Cardiac fibroblast (primary cell): ENCODE data around the gene SLC1A5.
A peak's percentile ranks its signal among the peaks of the same experiment; 100 is the strongest.

Experiments used
- DNase-seq, 2 donors: peaks; one replicate each; pipeline versions ENCODE4 v3.0.0 to v3.0.0-alpha.2; 2010; ENCODE audit warnings: low read depth in 2 of 2
- H3K4me3 ChIP-seq, 2 donors: replicated peaks in 1 of 2; 1 replicate in 1 of 2; 2 replicates in 1 of 2; pipeline ENCODE4 v1.5.1; 2011; ENCODE audit warnings: low read depth in 2 of 2, low read length in 2 of 2, mild to moderate bottlenecking in 2 of 2, moderate library complexity in 1 of 2
- TF ChIP-seq, protein P1 (sequence below): IDR thresholded peaks from one replicate; pipeline ENCODE4 v1.5.1; 2011; ENCODE audit warnings: low read depth, mild to moderate bottlenecking, low read length, inconsistent platforms

SLC1A5 gene

DNA sequence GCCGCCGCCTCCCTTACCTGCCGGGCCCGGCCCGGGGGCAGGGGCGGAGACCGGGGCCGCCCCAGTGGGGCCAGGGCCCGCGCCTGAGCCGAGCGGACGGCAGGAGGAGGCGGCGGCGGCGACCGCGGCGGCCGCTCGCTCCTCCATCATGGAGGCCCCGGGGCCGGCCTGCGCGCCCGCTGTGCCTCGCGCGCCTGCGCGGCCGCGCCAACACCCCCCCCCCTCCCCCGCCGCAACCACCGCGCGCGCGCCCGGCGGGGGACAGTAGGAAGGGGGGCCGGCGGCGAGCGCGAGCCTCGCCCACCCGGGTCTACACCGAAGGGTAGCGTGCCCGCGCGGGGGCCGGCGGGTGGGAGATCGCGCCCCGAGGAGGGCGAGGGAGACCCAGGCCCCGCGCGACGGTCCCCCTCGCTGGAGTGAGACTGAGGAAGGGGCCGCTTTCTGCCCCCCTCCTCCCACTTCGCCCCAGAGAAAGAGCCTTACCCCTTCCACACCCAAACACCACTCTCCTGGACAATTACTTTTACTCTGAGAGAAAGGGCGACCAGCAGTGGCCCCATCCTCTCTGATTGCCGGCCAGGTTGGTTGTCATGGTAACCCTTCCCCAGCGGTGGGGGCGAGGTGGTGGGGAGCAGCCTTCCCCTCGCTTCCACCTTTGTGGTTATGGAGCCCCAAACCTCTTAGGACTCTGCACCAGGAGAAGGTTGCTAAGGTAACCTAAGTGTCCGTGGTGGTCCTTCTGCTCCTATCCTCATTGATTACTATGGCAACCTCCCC is 41.9 kb downstream of the SLC1A5 start, which contains the start of gene STRN4:
TSS of gene STRN4 (minus strand) at position 170 of the 777 bp plus-strand sequence. CDS start at position 150, 20 bp downstream.
- DNase-seq, result peak; percentile 32 to 59
- peak within 1 kb of the TSS; percentile 95 to 96 for H3K4me3 ChIP-seq
- TF ChIP-seq, protein P1, sequence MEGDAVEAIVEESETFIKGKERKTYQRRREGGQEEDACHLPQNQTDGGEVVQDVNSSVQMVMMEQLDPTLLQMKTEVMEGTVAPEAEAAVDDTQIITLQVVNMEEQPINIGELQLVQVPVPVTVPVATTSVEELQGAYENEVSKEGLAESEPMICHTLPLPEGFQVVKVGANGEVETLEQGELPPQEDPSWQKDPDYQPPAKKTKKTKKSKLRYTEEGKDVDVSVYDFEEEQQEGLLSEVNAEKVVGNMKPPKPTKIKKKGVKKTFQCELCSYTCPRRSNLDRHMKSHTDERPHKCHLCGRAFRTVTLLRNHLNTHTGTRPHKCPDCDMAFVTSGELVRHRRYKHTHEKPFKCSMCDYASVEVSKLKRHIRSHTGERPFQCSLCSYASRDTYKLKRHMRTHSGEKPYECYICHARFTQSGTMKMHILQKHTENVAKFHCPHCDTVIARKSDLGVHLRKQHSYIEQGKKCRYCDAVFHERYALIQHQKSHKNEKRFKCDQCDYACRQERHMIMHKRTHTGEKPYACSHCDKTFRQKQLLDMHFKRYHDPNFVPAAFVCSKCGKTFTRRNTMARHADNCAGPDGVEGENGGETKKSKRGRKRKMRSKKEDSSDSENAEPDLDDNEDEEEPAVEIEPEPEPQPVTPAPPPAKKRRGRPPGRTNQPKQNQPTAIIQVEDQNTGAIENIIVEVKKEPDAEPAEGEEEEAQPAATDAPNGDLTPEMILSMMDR, result no peak

DNA sequence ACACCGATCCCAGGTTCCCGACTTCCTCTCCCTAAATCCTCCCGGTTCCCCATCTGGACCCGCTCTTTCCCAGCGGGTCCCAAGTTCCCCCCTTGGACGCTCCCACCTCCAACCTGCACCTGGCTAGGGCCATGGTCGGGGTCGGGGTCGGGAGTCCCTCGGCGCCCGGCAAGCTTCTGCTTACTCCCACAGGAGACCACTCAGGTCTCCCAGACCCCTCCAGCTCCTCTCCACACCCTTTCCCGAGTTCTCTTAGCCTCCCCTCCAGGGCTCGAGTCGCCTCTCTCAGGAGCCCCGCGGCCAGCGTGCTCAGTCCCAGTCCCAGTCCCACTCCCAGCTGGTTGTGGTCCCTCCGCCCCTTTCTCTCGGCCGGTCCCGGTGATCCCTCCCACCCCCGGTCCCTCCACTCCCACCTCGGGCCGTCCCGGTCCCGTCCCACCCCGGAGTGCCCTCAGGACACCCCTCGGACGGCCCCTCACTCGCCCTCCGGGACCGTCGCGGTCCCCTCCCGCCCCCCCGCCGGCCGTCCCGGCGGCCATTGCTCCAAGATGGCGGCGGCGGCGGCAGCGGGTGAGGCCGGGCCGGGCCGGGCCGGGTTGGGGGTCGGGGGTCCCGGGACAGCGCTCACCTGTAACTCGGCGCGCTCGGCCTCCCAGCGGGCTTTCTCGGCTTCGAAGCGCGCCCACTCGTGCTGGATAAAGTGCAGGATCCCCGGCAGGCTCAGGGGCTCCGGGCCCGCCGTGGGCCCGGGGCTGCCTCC is 42.7 kb downstream of the SLC1A5 start, which contains the start of gene FKRP:
TSS of gene FKRP (plus strand) at position 537 of the 760 bp plus-strand sequence. CDS start 9,394 bp downstream, outside the sequence.
- no peak for DNase-seq

DNA sequence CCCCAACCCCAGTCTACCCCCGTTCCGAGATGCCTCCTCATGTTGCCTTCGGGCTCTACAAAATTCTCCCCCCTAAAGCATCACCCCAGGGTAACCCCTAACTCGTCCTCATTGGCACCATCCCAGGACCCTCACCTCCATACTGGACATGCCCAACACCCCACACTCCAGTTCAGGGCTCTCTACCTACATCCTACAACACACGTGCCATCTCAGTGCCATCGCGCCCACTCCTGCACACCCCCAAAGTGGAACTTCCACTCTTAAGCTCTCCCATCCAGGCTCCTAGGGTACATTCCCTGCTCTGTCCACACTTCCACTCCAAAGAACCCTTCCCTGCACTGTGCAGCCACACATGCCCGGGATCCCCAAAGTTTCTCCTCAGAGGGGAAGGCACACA is 43.4 kb downstream of the SLC1A5 start:
- TF ChIP-seq, protein P1, result no peak
- DNase-seq, result no peak

More for the DNA sequence above, 42.7 kb downstream of the SLC1A5 start, which contains the start of gene FKRP:
- peak within 1 kb of the TSS; percentile 95 to 96 for H3K4me3 ChIP-seq
- TF ChIP-seq, protein P1, result no peak

DNA sequence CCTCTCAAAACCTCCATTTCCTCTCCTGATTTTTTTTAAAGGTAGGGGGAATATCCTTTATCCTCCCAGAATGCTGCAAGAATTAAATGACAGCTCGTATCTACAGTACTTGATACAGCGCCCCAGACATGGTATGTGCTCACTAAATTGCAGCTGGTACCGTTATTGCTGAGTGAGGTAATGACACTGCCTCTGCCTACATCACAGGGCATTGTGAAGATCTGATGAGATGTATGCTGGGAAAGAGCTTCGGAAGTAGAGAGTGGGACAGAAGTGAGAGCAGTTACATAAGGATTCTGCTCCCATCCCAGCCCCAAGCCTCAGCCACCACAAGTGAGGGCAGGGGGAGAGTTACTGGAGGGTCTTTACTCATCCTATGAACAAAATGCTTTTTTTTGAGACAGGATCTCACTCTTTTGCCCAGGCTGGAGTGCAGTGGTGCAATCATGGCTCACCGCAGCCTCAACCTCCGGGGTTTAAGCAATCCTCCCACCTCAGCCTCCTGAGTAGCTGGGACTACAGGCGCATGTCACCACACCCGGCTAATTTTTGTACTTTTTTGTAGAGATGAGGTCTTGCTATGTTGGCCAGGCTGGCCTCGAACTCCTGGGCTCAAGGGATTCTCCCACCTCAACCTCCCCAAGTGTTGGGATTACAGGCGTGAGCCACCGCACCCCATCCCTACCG is 44.2 kb downstream of the SLC1A5 start:
- DNase-seq, result no peak
- TF ChIP-seq, protein P1, result no peak
- H3K4me3 ChIP-seq, result peak overlapping the region in 1 of 2 donors; percentile 95

More for the DNA sequence above, 43.4 kb downstream of the SLC1A5 start:
- H3K4me3 ChIP-seq, result peak overlapping the region; percentile 95 to 96

GRCh38 chr19:46742926-46743480 is 45.4 kb downstream of the SLC1A5 start:
- TF ChIP-seq, protein P1, result no peak
- DNase-seq, result no peak
- no peak overlapping the region for H3K4me3 ChIP-seq

DNA sequence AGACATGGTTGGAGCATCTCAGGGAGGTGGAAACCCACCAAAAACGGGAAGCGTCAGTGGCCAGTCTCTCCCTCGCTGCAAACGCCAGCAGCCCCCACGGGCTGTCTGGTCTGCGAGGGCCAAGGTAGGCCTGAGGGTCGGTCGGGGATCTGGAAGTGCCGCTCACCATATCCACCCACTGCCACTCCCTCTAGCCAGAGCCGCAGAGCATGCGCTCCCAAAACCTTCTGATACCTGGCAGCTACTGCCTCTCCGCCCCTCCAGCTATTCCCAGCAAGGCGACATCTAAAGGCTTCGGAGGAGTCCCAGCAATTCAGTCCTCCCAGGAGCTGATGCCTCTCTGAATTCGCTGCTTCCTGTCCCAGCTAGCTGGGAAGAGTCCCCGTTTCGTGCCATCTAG is 46.9 kb downstream of the SLC1A5 start:
- no peak for DNase-seq
- TF ChIP-seq, protein P1, result no peak
- H3K4me3 ChIP-seq, result no peak overlapping the region
